RWPE2 (cell line): ENCODE data around the gene ARMH4.
"Not testable (repeated sequence)": the region's sequence is repeated elsewhere in the genome, so short reads cannot be mapped to it uniquely, and the experiment has no call there.

Source experiments
- ATAC-seq: fragments of 200-7000 bp; cut with Tn5 transposase; 3 replicates; pipeline ENCODE4 v1.9.1; 2021; ENCODE audit warnings: low read depth
- DNase-seq: peaks from one replicate; pipeline ENCODE4 v3.0.0-alpha.2; 2020; ENCODE audit warnings: low spot score
- H3K27ac ChIP-seq: fragments of 450-650 bp; 2 replicates; pipeline ENCODE4 v1.5.1; 2017; ENCODE audit warnings: mild to moderate bottlenecking; ENCODE audit not compliant: poor library complexity, severe bottlenecking
- H3K27me3 ChIP-seq: fragments of 250-450 bp; sonication (Bioruptor Pico); 2 replicates; pipeline ENCODE4 v1.5.1; 2021; ENCODE audit warnings: mild to moderate bottlenecking, moderate library complexity; ENCODE audit not compliant: insufficient read depth, poor library complexity, severe bottlenecking
- H3K36me3 ChIP-seq: fragments of 250-450 bp; sonication (Bioruptor Pico); 2 replicates; pipeline ENCODE4 v1.5.1; 2020; ENCODE audit warnings: low read depth, mild to moderate bottlenecking, moderate library complexity
- H3K4me1 ChIP-seq: fragments of 250-450 bp; sonication (Bioruptor Pico); 2 replicates; pipeline ENCODE4 v1.5.1; 2021; ENCODE audit warnings: mild to moderate bottlenecking, moderate library complexity; ENCODE audit not compliant: insufficient read depth, poor library complexity, severe bottlenecking
- H3K4me3 ChIP-seq: fragments of 250-450 bp; sonication (Bioruptor Pico); 2 replicates; pipeline ENCODE4 v1.5.1; 2021; ENCODE audit warnings: mild to moderate bottlenecking, moderate library complexity; ENCODE audit not compliant: severe bottlenecking
- H3K9me3 ChIP-seq: fragments of 250-450 bp; sonication (Bioruptor Pico); 2 replicates; pipeline ENCODE4 v1.5.1; 2021; ENCODE audit warnings: mild to moderate bottlenecking, moderate library complexity; ENCODE audit not compliant: severe bottlenecking
- TF ChIP-seq, protein P1 (sequence below): fragments of 450-650 bp; IDR thresholded peaks from one replicate; pipeline ENCODE4 v1.5.1; 2017; ENCODE audit warnings: mild to moderate bottlenecking, moderate library complexity; ENCODE audit not compliant: poor library complexity, severe bottlenecking

ARMH4 gene

DNA sequence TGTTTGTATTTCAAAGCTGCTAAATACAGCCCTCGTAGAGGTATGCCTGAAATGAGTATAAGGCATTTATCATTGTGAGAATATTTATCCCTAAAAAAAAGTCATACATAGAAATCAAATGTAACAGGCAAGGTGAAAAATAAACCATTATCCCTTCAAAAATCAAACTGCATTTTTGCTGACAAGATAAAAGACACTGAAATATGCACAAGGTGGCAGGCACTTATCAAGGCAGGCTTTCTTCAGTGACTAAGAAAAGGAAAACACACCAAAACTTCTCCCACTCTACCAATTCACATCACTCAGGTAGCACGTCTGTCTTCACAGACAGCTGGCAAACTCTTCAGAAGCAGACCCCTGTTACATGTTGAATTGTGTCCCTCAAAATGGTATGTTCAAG lies 23.6 kb downstream of the ARMH4 start:
- TF ChIP-seq, protein P1, sequence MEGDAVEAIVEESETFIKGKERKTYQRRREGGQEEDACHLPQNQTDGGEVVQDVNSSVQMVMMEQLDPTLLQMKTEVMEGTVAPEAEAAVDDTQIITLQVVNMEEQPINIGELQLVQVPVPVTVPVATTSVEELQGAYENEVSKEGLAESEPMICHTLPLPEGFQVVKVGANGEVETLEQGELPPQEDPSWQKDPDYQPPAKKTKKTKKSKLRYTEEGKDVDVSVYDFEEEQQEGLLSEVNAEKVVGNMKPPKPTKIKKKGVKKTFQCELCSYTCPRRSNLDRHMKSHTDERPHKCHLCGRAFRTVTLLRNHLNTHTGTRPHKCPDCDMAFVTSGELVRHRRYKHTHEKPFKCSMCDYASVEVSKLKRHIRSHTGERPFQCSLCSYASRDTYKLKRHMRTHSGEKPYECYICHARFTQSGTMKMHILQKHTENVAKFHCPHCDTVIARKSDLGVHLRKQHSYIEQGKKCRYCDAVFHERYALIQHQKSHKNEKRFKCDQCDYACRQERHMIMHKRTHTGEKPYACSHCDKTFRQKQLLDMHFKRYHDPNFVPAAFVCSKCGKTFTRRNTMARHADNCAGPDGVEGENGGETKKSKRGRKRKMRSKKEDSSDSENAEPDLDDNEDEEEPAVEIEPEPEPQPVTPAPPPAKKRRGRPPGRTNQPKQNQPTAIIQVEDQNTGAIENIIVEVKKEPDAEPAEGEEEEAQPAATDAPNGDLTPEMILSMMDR = no peak
- Histone ChIP-seq H3K4me3 (no peak overlapping the region), H3K36me3 (no peaks in the 10 kb centered on the region), H3K4me1 (no peaks in the 10 kb centered on the region), H3K9me3 (no peaks in the 10 kb centered on the region), H3K27me3 (no peaks in the 10 kb centered on the region), H3K27ac (no peak overlapping the region)
- ATAC-seq (no peak), DNase-seq (no peak)

DNA sequence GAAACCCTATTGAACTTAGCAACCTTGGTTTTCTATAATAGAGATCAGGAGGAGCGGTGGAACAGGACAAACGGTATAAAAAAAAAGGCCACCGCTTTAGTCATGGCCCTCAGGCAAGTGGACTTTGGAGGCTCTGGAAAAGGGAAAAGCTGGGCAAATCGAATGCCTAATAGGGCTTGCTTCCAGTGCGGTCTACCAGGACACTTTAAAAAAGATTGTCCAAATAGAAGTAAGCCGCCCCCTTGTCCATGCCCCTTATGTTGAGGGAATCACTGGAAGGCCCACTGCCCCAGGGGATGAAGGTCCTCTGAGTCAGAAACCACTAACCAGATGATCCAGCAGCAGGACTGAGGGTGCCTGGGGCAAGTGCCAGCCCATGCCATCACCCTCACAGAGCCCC lies 29.5 kb downstream of the ARMH4 start:
- H3K27me3 ChIP-seq = peaks cover 14% of the 10 kb centered on the region
- not testable (repeated sequence) for H3K27ac ChIP-seq, H3K9me3 ChIP-seq, DNase-seq, H3K36me3 ChIP-seq, H3K4me1 ChIP-seq, H3K4me3 ChIP-seq, ATAC-seq

DNA sequence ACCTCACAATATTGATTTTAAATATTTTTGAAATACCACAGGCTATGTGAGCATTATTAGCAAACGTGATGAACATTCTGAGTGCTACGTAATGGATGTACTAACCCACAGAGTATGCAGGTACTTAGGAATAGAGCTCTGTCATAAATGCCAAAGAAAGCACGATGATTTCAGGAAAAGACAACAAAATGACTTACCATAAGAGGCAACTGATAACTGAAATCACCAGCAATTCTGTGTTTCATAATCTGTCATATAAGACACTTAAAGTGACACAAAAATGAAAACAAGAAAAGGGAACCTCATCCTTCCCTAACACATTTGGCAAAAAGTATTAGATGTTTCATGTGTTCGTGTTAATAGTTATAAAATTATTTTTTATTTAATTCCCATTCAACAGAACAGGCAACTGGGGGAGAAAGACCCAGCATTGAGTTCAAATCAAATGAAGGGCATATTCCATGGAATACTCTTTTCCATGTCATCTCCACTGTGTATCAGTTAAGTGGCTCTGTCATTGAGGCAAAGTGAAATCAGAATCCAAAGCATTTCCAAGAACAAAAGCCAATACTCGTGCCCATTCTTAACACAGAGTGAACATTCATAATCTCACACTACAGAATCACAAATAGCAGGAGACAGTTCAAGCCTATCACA lies 30.4 kb downstream of the ARMH4 start:
- H3K4me3 ChIP-seq = no peak overlapping the region
- no peaks in the 10 kb centered on the region for H3K36me3 ChIP-seq
- TF ChIP-seq, protein P1 = no peak
- DNase-seq (no peak), ATAC-seq (no peak)
- no peak overlapping the region for H3K27ac ChIP-seq
- peaks cover 14% of the 10 kb centered on the region for H3K27me3 ChIP-seq
- H3K9me3 ChIP-seq = no peaks in the 10 kb centered on the region
- no peaks in the 10 kb centered on the region for H3K4me1 ChIP-seq

DNA sequence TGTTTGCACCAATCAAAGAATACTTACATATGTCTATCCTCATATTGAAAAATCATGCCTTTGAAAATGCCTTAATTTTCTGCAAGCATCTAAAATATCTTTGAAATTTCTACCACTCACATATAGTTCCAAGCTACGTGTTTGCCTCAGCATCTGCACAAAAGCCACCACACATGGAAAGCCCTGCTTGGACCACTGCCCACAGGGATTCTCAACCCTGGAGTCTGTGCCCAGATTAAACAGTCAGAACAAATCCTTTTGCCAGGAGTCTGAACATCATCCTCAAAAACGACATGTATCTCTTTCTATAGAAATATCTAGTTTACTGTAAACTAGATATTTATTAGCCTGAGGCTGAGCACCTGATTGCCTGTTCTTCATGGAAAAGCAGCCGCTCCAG lies 32.6 kb downstream of the ARMH4 start:
- H3K4me1 ChIP-seq = no peaks in the 10 kb centered on the region
- TF ChIP-seq, protein P1 = no peak
- H3K27ac ChIP-seq = no peak overlapping the region
- ATAC-seq (no peak), DNase-seq (no peak)
- H3K9me3 ChIP-seq = no peaks in the 10 kb centered on the region
- H3K27me3 ChIP-seq = peaks cover 25% of the 10 kb centered on the region
- H3K36me3 ChIP-seq = no peaks in the 10 kb centered on the region
- H3K4me3 ChIP-seq = no peak overlapping the region

DNA sequence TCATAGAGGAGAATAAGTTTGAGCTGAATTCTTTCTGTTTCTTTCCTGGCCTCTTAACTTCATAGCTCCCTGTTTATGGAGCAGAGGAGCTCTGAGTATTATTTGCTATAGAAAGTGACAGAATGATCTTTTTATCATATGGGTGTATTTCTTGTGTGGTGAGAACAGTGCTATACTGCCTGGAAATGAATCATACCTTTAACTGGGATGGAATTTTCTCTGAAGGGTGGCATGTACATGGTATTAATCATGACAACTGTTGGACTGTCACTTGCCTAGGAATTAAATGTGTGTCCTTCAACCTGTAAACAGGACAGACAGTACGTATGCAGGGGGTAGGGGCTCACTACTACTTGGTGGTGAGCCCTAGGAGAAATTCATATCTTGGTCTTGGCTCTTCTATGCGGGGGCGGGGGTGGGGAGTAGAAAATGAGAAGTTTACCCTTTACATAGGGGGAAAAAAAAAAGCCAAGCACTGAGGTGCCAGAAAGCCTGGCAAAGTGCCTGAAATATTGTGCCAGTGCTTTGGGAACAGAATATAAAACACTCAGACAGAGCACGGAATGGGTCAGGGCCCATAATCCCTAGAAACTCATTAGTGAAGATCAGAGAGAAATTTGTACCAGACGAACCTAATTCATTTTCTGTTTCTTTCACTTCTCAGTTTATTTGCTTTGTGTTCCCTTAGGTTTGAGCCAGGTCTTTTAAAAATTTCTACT lies 33.8 kb downstream of the ARMH4 start:
- Histone ChIP-seq H3K4me1 (no peaks in the 10 kb centered on the region), H3K27ac (no peak overlapping the region), H3K4me3 (no peak overlapping the region), H3K9me3 (no peaks in the 10 kb centered on the region), H3K27me3 (peaks cover 36% of the 10 kb centered on the region), H3K36me3 (no peaks in the 10 kb centered on the region)
- DNase-seq = no peak
- TF ChIP-seq, protein P1 = no peak
- ATAC-seq = peak; percentile 51
